Renal cortex interstitium (tissue), 15 donors: Measurements from ENCODE around the gene RANBP10. TPM values are rescaled to one million over a fixed set of nuclear protein-coding genes. Genes with fewer than 3 reads are reported as not detected.
"Not testable (repeated sequence)": the region's sequence is repeated elsewhere in the genome, so short reads cannot be mapped to it uniquely, and the experiment has no call there.

Experiments
- DNase-seq, 11 donors: peaks; one replicate each; pipeline ENCODE4 v3.0.0-alpha.2; 2013; ENCODE audit warnings: low read depth in 9 of 11, low spot score in 4 of 11; ENCODE audit errors: extremely low read depth in 1 of 11
- long read RNA-seq, 16 experiments: transcript quantifications; one replicate each; lab custom pipeline, GENCODE V29; 2026
- polyA plus RNA-seq, 3 donors: library from polyadenylated mRNA; unstranded; fragments of 120-200 nt; gene quantifications; one replicate each; pipeline ENCODE4 v1.2.1, GENCODE V29; 2013; ENCODE audit not compliant: insufficient read length in 3 of 3

Gene RANBP10
- 10 to 100 TPM; 22.7 to 30.4 (median 25.2) TPM for polyA plus RNA-seq
- long read RNA-seq, donor 1, result 0 reads
- long read RNA-seq, donor 2, result 0 reads
- long read RNA-seq, donor 3, result 0 reads
- long read RNA-seq, donor 4, result 0 reads
- long read RNA-seq, donor 5, result 0 reads
- long read RNA-seq, donor 6, partial matches to known transcripts, result 0 of 2 reads
- long read RNA-seq, donor 6, other reads (novel, unspliced or antisense), result 0 of 2 reads
- long read RNA-seq, donor 7, result 0 reads
- long read RNA-seq, donor 8, result 0 reads
- long read RNA-seq, donor 9, result 0 reads
- long read RNA-seq, donor 10, result 0 reads
- long read RNA-seq, donor 11, result 0 reads
- long read RNA-seq, donor 12, result 0 reads
- long read RNA-seq, donor 13, result 0 reads
- long read RNA-seq, donor 14, result 0 reads
- long read RNA-seq, donor 15, result 0 reads
- long read RNA-seq, donor 16, full-length matches to known transcripts, result 2 of 13 reads
- long read RNA-seq, donor 16, partial matches to known transcripts, result 5 of 13 reads
- long read RNA-seq, donor 16, other reads (novel, unspliced or antisense), result 6 of 13 reads

- peak; percentile 94 to 99 (median 98) for DNase-seq
These were observed at the start of gene RANBP10, which contains the start of gene TSNAXIP1 for GRCh38 chr16:67806428-67807147. Gene RANBP10 (minus strand): TSS chr16:67806560. CDS start chr16:67806536, 24 bp downstream. Gene TSNAXIP1 (plus strand): TSS chr16:67806889. CDS start chr16:67807150, 261 bp downstream.

- no peak for DNase-seq
These were observed 49.4 kb upstream of the RANBP10 start for GRCh38 chr16:67855789-67856188.

- no peak for DNase-seq
These were observed 47.3 kb upstream of the RANBP10 start for GRCh38 chr16:67853670-67854069.

- no peak for DNase-seq
These were observed 41.8 kb upstream of the RANBP10 start for GRCh38 chr16:67848118-67848517.

GRCh38 chr16:67847064-67847861 is 40.9 kb upstream of the RANBP10 start, which contains the start of gene CENPT:
Gene CENPT (minus strand): TSS chr16:67847693. CDS start chr16:67833859, 13,834 bp downstream.
- DNase-seq, result no peak

- DNase-seq, result peak; percentile 88 to 97 (median 94)
These were observed 40.1 kb upstream of the RANBP10 start, which contains the start of gene NUTF2 for GRCh38 chr16:67846320-67847063. Gene NUTF2 (plus strand): TSS chr16:67846933. CDS start chr16:67865131, 18,198 bp downstream.

GRCh38 chr16:67846063-67846319 is 39.6 kb upstream of the RANBP10 start:
- DNase-seq, result no peak

GRCh38 chr16:67845291-67846062 is 39.1 kb upstream of the RANBP10 start:
- DNase-seq, result no peak

GRCh38 chr16:67844497-67844896 is 38.1 kb upstream of the RANBP10 start:
- no peak for DNase-seq

- no peak for DNase-seq
These were observed 37.0 kb upstream of the RANBP10 start for GRCh38 chr16:67843343-67843765.

- DNase-seq, result no peak
These were observed 36.4 kb upstream of the RANBP10 start for GRCh38 chr16:67842509-67843342.

- peak; percentile 86 to 97 (median 95) for DNase-seq
These were observed 35.6 kb upstream of the RANBP10 start, which contains the start of gene THAP11 for GRCh38 chr16:67841816-67842508. Gene THAP11 (plus strand): TSS chr16:67842320. CDS start chr16:67842555, 235 bp downstream.

GRCh38 chr16:67841198-67841815 is 34.9 kb upstream of the RANBP10 start:
- DNase-seq, result no peak

- DNase-seq, result no peak
These were observed 31.5 kb upstream of the RANBP10 start for GRCh38 chr16:67837811-67838210.

GRCh38 chr16:67837190-67837589 is 30.8 kb upstream of the RANBP10 start:
- DNase-seq, result not testable (repeated sequence)

- no peak for DNase-seq
These were observed 27.9 kb upstream of the RANBP10 start for GRCh38 chr16:67834242-67834614.
